GM12891 (cell line): ENCODE measurements around the gene CCNK.

Experiments used
- POLR2A ChIP-seq: IDR thresholded peaks from 2 replicates; pipeline ENCODE4 v1.6.1; 2011; ENCODE audit warnings: low read depth, low read length, control low read depth
- TAF1 ChIP-seq: IDR thresholded peaks from 2 replicates; pipeline ENCODE4 v1.6.1; 2011; ENCODE audit warnings: low read depth, low read length, control low read depth

GRCh38 chr14:99451234-99451633, 30.0 kb upstream of the CCNK start:
- TF ChIP-seq POLR2A, result no peak
- no peak for TF ChIP-seq TAF1
